ENCODE results near the gene PEX11G.

DNA sequence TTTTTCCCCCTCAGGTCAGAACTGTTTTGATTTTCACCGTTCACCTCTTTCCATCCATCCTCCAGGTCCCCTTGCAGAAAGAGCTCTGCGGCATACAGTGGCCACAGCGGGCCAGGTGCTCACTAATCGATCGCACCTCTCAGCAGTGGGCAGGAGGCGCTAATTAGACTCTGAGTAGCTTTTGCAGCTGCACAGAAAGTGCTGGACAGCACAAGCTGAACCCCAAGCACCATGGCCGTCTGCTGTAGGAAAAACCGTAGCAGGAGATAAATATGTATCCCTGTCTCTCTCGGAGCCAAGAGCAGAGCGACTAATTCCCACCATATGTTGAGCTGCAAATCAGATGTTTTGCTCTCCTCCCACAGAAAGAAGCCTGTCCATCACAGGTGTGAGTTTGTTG, 54.4 kb downstream of the PEX11G start:
- TF ChIP-seq, protein P1, sequence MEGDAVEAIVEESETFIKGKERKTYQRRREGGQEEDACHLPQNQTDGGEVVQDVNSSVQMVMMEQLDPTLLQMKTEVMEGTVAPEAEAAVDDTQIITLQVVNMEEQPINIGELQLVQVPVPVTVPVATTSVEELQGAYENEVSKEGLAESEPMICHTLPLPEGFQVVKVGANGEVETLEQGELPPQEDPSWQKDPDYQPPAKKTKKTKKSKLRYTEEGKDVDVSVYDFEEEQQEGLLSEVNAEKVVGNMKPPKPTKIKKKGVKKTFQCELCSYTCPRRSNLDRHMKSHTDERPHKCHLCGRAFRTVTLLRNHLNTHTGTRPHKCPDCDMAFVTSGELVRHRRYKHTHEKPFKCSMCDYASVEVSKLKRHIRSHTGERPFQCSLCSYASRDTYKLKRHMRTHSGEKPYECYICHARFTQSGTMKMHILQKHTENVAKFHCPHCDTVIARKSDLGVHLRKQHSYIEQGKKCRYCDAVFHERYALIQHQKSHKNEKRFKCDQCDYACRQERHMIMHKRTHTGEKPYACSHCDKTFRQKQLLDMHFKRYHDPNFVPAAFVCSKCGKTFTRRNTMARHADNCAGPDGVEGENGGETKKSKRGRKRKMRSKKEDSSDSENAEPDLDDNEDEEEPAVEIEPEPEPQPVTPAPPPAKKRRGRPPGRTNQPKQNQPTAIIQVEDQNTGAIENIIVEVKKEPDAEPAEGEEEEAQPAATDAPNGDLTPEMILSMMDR (IDR thresholded peaks at IDR 0.05; ENCODE audit: insufficient read depth, low read length, poor library complexity, severe bottlenecking) = no peak
- TF ChIP-seq EZH2phosphoT487 (conservative IDR thresholded peaks at IDR 0.05; ENCODE audit: low read length) = no peak

All from SU-DHL-6 (cell line).